Stimulated activated CD4-positive, alpha-beta T cell treated with anti-CD3 and anti-CD28 coated beads, Interleukin-4, amount 100 ng/mL, for 4 hours (primary cell): ENCODE data around the gene ATP10A.

Source experiments
- DNase-seq, 2 experiments: peaks; one replicate each; pipeline ENCODE4 v3.0.0-alpha.2; 2020

ATP10A gene

GRCh38 chr15:25633862-25634261, 229.3 kb downstream of the ATP10A start:
- no peak for DNase-seq

DNA sequence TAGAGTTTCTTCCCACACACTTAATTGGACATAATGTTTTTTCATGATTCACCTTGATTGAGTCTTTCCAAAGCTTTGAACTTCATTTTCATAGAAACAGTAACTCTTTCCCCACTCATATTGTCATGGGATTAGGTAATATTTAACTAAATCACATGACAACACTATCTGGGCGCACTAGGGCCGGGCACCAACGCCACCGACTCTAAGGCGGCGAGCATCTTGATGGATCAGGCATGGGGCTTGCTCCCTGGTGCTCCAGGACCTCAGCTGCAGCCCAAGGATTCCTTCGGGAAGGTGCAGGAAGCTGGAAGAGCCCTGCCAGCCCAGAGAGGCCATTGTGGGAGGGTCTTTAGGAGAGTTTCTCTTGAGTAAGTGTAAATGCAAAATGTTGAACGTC, 231.2 kb downstream of the ATP10A start:
- no peak for DNase-seq
